HG03280 (cell line): ENCODE results near the gene HSFX1.

ENCODE experiments used
- ATAC-seq: cut with Tn5 transposase; IDR thresholded peaks from one replicate; pipeline ENCODE4 v1.9.1; 2021; ENCODE audit warnings: mild to moderate bottlenecking, moderate library complexity; ENCODE audit not compliant: unreplicated experiment

Gene HSFX1

DNA sequence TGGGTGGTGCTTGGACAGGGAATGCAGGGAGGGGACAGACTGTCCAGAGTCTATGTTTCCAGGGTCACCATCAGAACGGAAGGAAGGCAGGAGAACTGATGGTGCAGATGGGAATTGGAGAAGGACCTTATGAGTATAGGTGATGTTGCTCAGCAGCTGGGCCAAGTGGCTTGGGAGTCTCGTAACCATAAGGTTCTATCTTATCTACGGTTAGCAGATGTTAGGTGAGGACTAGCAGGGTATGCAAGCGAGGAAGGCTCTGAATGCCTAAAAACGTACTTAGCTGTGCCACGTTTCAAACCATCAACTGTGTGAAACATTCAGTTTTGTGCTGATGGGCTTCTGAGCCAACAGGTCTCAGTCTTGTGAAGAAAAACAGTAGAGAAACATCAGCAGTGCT is 30.2 kb downstream of the HSFX1 start:
- no peak for ATAC-seq

DNA sequence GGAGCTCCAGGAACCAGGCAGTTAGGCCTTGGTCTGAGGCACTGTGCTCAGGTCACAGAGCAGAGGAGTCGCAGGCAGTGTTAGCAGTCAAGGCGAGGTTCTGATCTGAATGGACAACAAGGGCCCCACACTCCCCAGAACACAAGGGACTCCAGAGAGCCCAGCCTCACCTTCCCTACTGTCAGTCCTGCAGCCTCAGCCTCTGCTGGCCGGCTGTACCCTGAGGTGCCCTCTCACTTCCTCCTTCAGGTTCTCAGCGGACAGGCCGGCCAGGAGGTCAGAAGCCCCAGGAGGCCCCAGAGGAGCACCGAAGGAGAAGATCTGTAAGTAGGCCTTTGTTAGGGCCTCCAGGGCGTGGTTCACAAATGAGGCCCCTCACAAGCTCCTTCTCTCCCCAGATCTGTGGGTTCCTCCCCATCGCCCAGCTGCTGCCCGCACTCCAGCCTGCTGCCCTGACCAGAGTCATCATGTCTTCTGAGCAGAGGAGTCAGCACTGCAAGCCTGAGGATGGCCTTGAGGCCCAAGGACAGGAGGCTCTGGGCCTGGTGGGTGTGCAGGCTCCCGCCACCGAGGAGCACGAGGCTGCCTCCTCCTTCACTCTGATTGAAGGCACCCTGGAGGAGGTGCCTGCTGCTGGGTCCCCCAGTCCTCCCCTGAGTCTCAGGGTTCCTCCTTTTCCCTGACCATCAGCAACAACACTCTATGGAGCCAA is 34.0 kb downstream of the HSFX1 start:
- ATAC-seq, result no peak

GRCh38 chrX:149818652-149819051 is 44.8 kb downstream of the HSFX1 start:
- no peak for ATAC-seq

DNA sequence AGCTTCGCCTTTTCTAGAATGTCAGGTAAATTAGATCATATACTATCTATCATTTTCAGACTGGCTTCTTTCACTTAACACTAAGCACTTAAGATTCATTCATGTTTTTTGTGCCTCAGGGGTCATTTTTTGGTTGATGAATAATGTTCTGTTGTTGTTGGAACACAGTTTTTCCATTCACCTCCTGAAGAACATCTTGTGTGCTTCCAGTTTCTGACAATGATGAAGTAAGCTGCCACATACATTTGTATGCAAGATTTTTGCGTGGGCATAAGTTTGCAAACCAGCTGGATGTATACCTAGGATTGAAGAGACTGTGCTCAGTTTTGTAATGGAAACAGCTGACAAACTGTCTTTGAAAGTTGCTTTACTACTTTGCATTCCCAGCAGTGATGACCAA is 45.5 kb downstream of the HSFX1 start:
- no peak for ATAC-seq

- ATAC-seq, result no peak
These were observed 51.6 kb downstream of the HSFX1 start for GRCh38 chrX:149825424-149825823.
